ENCODE results near the gene DAAM2. TPM values are rescaled to one million over a fixed set of nuclear protein-coding genes. Genes with fewer than 3 reads are reported as not detected.
A peak's percentile ranks its signal among the peaks of the same experiment; 100 is the strongest.

DAAM2 gene
- polyA plus RNA-seq, 1 donor (not counting 4 experiments of a cell fraction or from before 2014, with no cell fraction given) = not detected

DNA sequence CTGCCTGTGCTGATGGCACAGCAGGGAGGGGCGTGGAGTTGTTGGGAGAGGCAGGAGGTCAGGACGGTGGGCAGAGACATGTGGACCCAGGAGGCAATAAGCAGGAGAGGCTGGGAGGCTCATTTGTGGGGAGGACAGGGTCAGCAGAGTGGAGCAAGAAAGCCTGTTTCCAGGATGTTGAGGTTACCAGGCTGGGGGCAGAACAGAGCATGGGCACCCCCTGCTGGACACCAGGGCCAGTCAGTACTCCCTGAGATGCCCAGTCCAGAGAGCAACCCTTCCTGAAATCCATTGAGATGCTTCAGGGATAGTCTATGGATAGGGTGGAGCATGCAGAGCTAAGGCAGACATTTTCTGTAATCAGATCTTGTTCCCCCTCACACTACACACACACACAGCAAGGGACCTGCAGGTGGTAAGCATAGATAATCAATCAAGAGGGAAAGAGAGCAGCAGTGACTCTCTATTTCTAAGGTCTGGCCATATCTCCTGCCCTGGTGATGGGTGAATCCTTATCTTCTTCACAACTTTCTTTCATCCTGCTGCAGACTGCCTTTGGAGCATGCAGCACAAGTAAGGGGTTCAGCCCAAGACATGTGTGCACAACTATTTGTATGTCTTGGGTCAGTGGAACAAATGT is 100.4 kb downstream of the DAAM2 start:
- DNase-seq (ENCODE audit: low read depth, low spot score) (no peak), FAIRE-seq (no peak)
- no peaks in the 10 kb centered on the region for H3K79me2 ChIP-seq (ENCODE audit: control insufficient read depth, insufficient read depth, low read length)
- H3K27ac ChIP-seq (ENCODE audit: control insufficient read depth, insufficient read depth, low read length) = no peak overlapping the region
- dilution Hi-C loops (cut with MboI; ENCODE audit: extremely low pct_ligation_motif_present, low sequenced_read_pairs) = no loop called here
- no peaks in the 10 kb centered on the region for H3K36me3 ChIP-seq (ENCODE audit: control insufficient read depth in 2 of 2, extremely low read depth in 1 of 2, insufficient read depth in 2 of 2, low read length in 2 of 2)
- no peak overlapping the region for H3K4me2 ChIP-seq (ENCODE audit: control insufficient read depth, extremely low read depth, insufficient read depth, low read depth, low read length)
- no peaks in the 10 kb centered on the region for H4K20me1 ChIP-seq (ENCODE audit: control insufficient read depth, extremely low read depth, insufficient read depth, low read length)
- no peaks in the 10 kb centered on the region for H3K27me3 ChIP-seq (ENCODE audit: control insufficient read depth, extremely low read depth, insufficient read depth, low read length)
- TF ChIP-seq EZH2 (IDR thresholded peaks at IDR 0.05; ENCODE audit: low read length) = no peak
- TF ChIP-seq, protein P1, sequence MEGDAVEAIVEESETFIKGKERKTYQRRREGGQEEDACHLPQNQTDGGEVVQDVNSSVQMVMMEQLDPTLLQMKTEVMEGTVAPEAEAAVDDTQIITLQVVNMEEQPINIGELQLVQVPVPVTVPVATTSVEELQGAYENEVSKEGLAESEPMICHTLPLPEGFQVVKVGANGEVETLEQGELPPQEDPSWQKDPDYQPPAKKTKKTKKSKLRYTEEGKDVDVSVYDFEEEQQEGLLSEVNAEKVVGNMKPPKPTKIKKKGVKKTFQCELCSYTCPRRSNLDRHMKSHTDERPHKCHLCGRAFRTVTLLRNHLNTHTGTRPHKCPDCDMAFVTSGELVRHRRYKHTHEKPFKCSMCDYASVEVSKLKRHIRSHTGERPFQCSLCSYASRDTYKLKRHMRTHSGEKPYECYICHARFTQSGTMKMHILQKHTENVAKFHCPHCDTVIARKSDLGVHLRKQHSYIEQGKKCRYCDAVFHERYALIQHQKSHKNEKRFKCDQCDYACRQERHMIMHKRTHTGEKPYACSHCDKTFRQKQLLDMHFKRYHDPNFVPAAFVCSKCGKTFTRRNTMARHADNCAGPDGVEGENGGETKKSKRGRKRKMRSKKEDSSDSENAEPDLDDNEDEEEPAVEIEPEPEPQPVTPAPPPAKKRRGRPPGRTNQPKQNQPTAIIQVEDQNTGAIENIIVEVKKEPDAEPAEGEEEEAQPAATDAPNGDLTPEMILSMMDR (optimal IDR thresholded peaks at IDR 0.05 in 1 of 3, IDR thresholded peaks at IDR 0.05 in 1 of 3, conservative IDR thresholded peaks at IDR 0.05 in 1 of 3; ENCODE audit: extremely low read depth in 1 of 3, insufficient read depth in 2 of 3, low read length in 3 of 3) = peak; percentile 50 to 88 (median 86)
- H3K9me1 ChIP-seq (ENCODE audit: control insufficient read depth, extremely low read depth, insufficient read depth, low read length) = no peaks in the 10 kb centered on the region
- no peak overlapping the region for H2AFZ ChIP-seq (ENCODE audit: control insufficient read depth, low read length)
- H3K4me3 ChIP-seq (ENCODE audit: control insufficient read depth in 2 of 3, extremely low read depth in 1 of 3, insufficient read depth in 2 of 3, low read depth in 1 of 3, low read length in 3 of 3) = no peak overlapping the region
- no peaks in the 10 kb centered on the region for H3K4me1 ChIP-seq (ENCODE audit: control insufficient read depth, extremely low read depth, insufficient read depth, low read length)
- no peak overlapping the region for H3K9ac ChIP-seq (ENCODE audit: control insufficient read depth, extremely low read depth, insufficient read depth, low read length)
- no peaks in the 10 kb centered on the region for H3K9me3 ChIP-seq (ENCODE audit: control insufficient read depth, low read depth, low read length)

GRCh38 chr6:39893286-39893685 is 101.1 kb downstream of the DAAM2 start:
- DNase-seq (ENCODE audit: low read depth, low spot score) = no peak
- dilution Hi-C loops (cut with MboI; ENCODE audit: extremely low pct_ligation_motif_present, low sequenced_read_pairs) = no loop called here
- H3K27me3 ChIP-seq (ENCODE audit: control insufficient read depth, extremely low read depth, insufficient read depth, low read length) = no peaks in the 10 kb centered on the region
- no peaks in the 10 kb centered on the region for H3K79me2 ChIP-seq (ENCODE audit: control insufficient read depth, insufficient read depth, low read length)
- H3K9ac ChIP-seq (ENCODE audit: control insufficient read depth, extremely low read depth, insufficient read depth, low read length) = no peak overlapping the region
- H2AFZ ChIP-seq (ENCODE audit: control insufficient read depth, low read length) = no peak overlapping the region
- FAIRE-seq = no peak
- H3K27ac ChIP-seq (ENCODE audit: control insufficient read depth, insufficient read depth, low read length) = no peak overlapping the region
- H3K4me2 ChIP-seq (ENCODE audit: control insufficient read depth, extremely low read depth, insufficient read depth, low read depth, low read length) = no peak overlapping the region
- H3K9me1 ChIP-seq (ENCODE audit: control insufficient read depth, extremely low read depth, insufficient read depth, low read length) = no peaks in the 10 kb centered on the region
- H3K36me3 ChIP-seq (ENCODE audit: control insufficient read depth in 2 of 2, extremely low read depth in 1 of 2, insufficient read depth in 2 of 2, low read length in 2 of 2) = no peaks in the 10 kb centered on the region
- no peak overlapping the region for H3K4me3 ChIP-seq (ENCODE audit: control insufficient read depth in 2 of 3, extremely low read depth in 1 of 3, insufficient read depth in 2 of 3, low read depth in 1 of 3, low read length in 3 of 3)
- H3K9me3 ChIP-seq (ENCODE audit: control insufficient read depth, low read depth, low read length) = no peaks in the 10 kb centered on the region
- H4K20me1 ChIP-seq (ENCODE audit: control insufficient read depth, extremely low read depth, insufficient read depth, low read length) = no peaks in the 10 kb centered on the region
- no peaks in the 10 kb centered on the region for H3K4me1 ChIP-seq (ENCODE audit: control insufficient read depth, extremely low read depth, insufficient read depth, low read length)
- no peak for TF ChIP-seq EZH2 (IDR thresholded peaks at IDR 0.05; ENCODE audit: low read length)
- TF ChIP-seq, protein P1 (optimal IDR thresholded peaks at IDR 0.05 in 1 of 3, IDR thresholded peaks at IDR 0.05 in 1 of 3, conservative IDR thresholded peaks at IDR 0.05 in 1 of 3; ENCODE audit: extremely low read depth in 1 of 3, insufficient read depth in 2 of 3, low read length in 3 of 3) = no peak
